PC-9 (cell line): ENCODE measurements around the gene SHISA9. TPM values are rescaled to one million over a fixed set of nuclear protein-coding genes. Genes with fewer than 3 reads are reported as not detected.

Experiments
- BruUV-seq: library from RNA; stranded (reverse); fragments of 400-500 nt; replicated peaks from 2 replicates; lab custom pipeline; 2021; lab: Mats Ljungman, UMichigan
- CTCF ChIA-PET: fragments of 300-600 bp; sonication (Branson Sonifier 250); formaldehyde crosslinking; loops from one replicate; lab custom pipeline; 2022; ENCODE audit warnings: antibody characterized with exemption; lab: Charles Lee
- POLR2A ChIA-PET: fragments of 300-600 bp; sonication (Branson Sonifier 250); formaldehyde crosslinking; loops from one replicate; lab custom pipeline; 2022; ENCODE audit warnings: antibody characterized with exemption; ENCODE audit not compliant: unreplicated experiment; lab: Charles Lee
- DNase-seq, 2 experiments: peaks; one replicate each; pipeline versions ENCODE4 v3.0.0 to v3.0.0-alpha.2; 2015 to 2022; ENCODE audit warnings: mixed read lengths in 1 of 2
- H2AFZ ChIP-seq: fragments of 200-600 bp; sonication (generic); 2 replicates; pipeline ENCODE4 v1.8.1; 2017; ENCODE audit warnings: antibody characterized with exemption
- H3F3A ChIP-seq: fragments of 200-600 bp; sonication (generic); 2 replicates; pipeline ENCODE4 v1.8.1; 2017; ENCODE audit warnings: antibody characterized with exemption, mild to moderate bottlenecking, low read depth; ENCODE audit not compliant: insufficient read depth
- H3K27ac ChIP-seq: fragments of 200-600 bp; sonication (generic); 2 replicates; pipeline ENCODE4 v1.6.1; 2016; ENCODE audit warnings: mixed run types
- H3K27me3 ChIP-seq: fragments of 200-600 bp; sonication (generic); 2 replicates; pipeline ENCODE4 v1.6.1; 2016; ENCODE audit warnings: low read depth, mixed run types; ENCODE audit not compliant: insufficient read depth
- H3K36me3 ChIP-seq: fragments of 200-600 bp; sonication (generic); 2 replicates; pipeline ENCODE4 v1.6.1; 2016; ENCODE audit warnings: low read depth, mixed run types
- H3K4me1 ChIP-seq: fragments of 200-600 bp; sonication (generic); replicated peaks from 2 replicates; pipeline ENCODE4 v1.6.1; 2016; ENCODE audit warnings: mixed run types; ENCODE audit not compliant: insufficient read depth
- H3K4me2 ChIP-seq: fragments of 200-600 bp; sonication (generic); 2 replicates; pipeline ENCODE4 v1.6.1; 2017; ENCODE audit warnings: mixed run types
- H3K4me3 ChIP-seq: fragments of 200-600 bp; sonication (generic); 2 replicates; pipeline ENCODE4 v1.6.1; 2016; ENCODE audit warnings: mixed run types
- H3K79me2 ChIP-seq: fragments of 200-600 bp; sonication (generic); 2 replicates; pipeline ENCODE4 v1.6.1; 2017; ENCODE audit warnings: low read depth, mixed run types
- H3K9me2 ChIP-seq: fragments of 200-600 bp; sonication (generic); 2 replicates; pipeline ENCODE4 v1.8.1; 2017; ENCODE audit warnings: mild to moderate bottlenecking; ENCODE audit not compliant: insufficient read depth
- H3K9me3 ChIP-seq: fragments of 200-600 bp; sonication (generic); 2 replicates; pipeline ENCODE4 v1.8.1; 2016; ENCODE audit warnings: low read depth; ENCODE audit not compliant: insufficient read depth
- H4K20me1 ChIP-seq: fragments of 200-600 bp; sonication (generic); 2 replicates; pipeline ENCODE4 v1.8.1; 2017; ENCODE audit not compliant: insufficient read depth
- EZH2 ChIP-seq: fragments of 200-600 bp; sonication (generic); IDR thresholded peaks from 2 replicates; pipeline ENCODE4 v1.8.0; 2017; ENCODE audit warnings: antibody characterized with exemption, low read depth
- intact Hi-C: fragments of 100-400 bp; cut with micrococcal nuclease; formaldehyde crosslinking; loops from one replicate; pipeline ENCODE4 v1.10.0; 2022; ENCODE audit not compliant: unreplicated experiment
- total RNA-seq: library from RNA; stranded (reverse); gene quantifications from 2 replicates; pipeline ENCODE4 v1.2.3, GENCODE V29; 2021
- TF ChIP-seq, protein P1 (sequence below): fragments of 200-600 bp; sonication (generic); conservative IDR thresholded peaks from 2 replicates; pipeline ENCODE4 v1.6.1; 2017; ENCODE audit warnings: mixed run types, antibody characterized with exemption, mild to moderate bottlenecking, moderate library complexity

SHISA9 gene
- total RNA-seq, 1 experiment from 2014 or later = 80.5 TPM

DNA sequence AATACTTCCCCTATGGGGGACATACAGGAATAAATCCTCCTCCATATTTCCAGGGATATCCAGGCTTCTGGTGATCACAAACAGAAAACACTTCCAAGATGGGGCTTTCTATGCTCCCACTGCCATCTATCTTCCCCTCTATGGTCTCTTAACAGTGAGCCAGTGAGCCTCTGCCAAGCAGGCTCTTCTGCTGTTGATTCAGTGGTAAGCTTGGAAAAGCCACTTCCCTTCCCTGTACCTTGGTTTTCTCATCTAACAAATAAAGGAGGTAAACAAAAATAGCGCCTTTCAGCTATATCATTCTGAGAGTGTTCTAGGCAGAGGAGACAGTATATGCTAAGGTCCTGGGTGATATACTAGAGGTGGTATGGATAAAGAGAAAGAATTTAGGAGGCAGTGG lies 368.0 kb downstream of the SHISA9 start:
- H3F3A ChIP-seq = no peaks in the 10 kb centered on the region
- TF ChIP-seq EZH2 = no peak
- TF ChIP-seq, protein P1, sequence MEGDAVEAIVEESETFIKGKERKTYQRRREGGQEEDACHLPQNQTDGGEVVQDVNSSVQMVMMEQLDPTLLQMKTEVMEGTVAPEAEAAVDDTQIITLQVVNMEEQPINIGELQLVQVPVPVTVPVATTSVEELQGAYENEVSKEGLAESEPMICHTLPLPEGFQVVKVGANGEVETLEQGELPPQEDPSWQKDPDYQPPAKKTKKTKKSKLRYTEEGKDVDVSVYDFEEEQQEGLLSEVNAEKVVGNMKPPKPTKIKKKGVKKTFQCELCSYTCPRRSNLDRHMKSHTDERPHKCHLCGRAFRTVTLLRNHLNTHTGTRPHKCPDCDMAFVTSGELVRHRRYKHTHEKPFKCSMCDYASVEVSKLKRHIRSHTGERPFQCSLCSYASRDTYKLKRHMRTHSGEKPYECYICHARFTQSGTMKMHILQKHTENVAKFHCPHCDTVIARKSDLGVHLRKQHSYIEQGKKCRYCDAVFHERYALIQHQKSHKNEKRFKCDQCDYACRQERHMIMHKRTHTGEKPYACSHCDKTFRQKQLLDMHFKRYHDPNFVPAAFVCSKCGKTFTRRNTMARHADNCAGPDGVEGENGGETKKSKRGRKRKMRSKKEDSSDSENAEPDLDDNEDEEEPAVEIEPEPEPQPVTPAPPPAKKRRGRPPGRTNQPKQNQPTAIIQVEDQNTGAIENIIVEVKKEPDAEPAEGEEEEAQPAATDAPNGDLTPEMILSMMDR = no peak
- no peak overlapping the region for H3K4me2 ChIP-seq
- H4K20me1 ChIP-seq = no peaks in the 10 kb centered on the region; the same call in 1 of the 2 replicates
- no TSS peak for BruUV-seq
- DNase-seq = no peak
- no peaks in the 10 kb centered on the region for H3K4me1 ChIP-seq
- POLR2A ChIA-PET = no interaction called here
- H3K9me2 ChIP-seq = peaks cover 3% of the 10 kb centered on the region; the same call in 1 of the 2 replicates
- no peaks in the 10 kb centered on the region for H3K36me3 ChIP-seq
- no peaks in the 10 kb centered on the region for H3K27me3 ChIP-seq
- no peaks in the 10 kb centered on the region for H3K79me2 ChIP-seq
- intact Hi-C loops = no loop called here
- CTCF ChIA-PET = no interaction called here
- H3K9me3 ChIP-seq = no peaks in the 10 kb centered on the region
- H3K4me3 ChIP-seq = no peak overlapping the region
- no peak overlapping the region for H2AFZ ChIP-seq
- H3K27ac ChIP-seq = no peak overlapping the region

DNA sequence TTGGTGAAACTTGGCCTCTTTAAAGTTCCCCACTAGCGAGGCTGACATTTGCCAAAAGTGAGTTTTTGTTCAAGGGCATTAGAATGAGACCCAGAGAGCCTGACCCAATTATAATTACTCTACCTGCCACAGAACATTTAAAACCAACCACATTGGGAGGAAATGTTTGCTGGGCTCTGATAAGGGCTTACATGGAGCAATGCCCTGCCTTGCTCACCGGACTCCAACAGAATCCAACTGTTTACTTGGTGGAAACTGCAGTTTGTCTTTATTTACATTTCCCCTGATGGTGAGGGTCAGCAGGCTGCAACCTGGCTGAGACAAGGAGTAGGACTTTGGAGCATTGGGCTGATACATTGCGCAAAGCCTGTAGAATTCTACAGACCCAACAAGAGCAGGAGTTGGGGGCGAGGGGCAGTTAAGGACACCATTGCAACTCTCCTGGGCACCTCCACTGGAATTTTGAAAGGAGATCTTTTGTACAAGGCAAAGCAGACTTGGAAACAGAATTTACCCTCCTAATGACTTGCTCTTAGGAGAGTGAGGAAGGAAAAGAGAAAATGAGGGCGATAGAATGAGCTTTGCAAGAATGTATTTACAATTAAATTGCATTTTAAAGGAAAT lies 368.6 kb downstream of the SHISA9 start:
- no peaks in the 10 kb centered on the region for H3K36me3 ChIP-seq
- no peak overlapping the region for H3K4me3 ChIP-seq
- ChIA-PET CTCF (no interaction called here), POLR2A (interaction anchor here (0.6 kb wide), 1 partner anchor 138 kb away, joined by 3 read pairs; no protein-coding TSS in a partner anchor)
- peaks cover 3% of the 10 kb centered on the region; the same call in 1 of the 2 replicates for H3K9me2 ChIP-seq
- no peak for TF ChIP-seq EZH2
- TF ChIP-seq, protein P1 = no peak
- no peak overlapping the region for H3K27ac ChIP-seq
- no peaks in the 10 kb centered on the region; the same call in 1 of the 2 replicates for H4K20me1 ChIP-seq
- no peaks in the 10 kb centered on the region for H3K9me3 ChIP-seq
- H3K27me3 ChIP-seq = no peaks in the 10 kb centered on the region
- intact Hi-C loops = no loop called here
- no TSS peak for BruUV-seq
- H2AFZ ChIP-seq = no peak overlapping the region
- H3K4me1 ChIP-seq = no peaks in the 10 kb centered on the region
- H3F3A ChIP-seq = no peaks in the 10 kb centered on the region
- H3K79me2 ChIP-seq = no peaks in the 10 kb centered on the region
- H3K4me2 ChIP-seq = no peak overlapping the region
- DNase-seq = no peak

DNA sequence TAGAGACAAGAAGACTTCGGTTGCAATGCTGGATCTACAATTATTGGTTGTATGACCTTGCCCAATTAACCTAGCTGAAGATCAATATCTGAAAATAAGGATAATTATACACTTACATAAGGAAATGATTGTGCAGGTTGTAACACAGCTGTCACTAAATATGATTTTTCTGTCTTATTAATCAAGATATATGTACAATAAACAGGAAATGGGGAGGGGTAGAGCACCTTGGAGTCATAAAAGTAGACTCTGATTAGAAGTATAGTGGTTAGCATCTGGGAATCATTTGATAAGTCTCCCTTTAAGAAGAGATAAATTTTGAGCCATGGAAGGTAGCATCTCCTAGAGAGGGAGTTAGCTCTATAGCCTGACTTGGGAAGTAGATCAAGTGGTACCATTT lies 369.2 kb downstream of the SHISA9 start:
- no peak overlapping the region for H2AFZ ChIP-seq
- intact Hi-C loops = no loop called here
- no peaks in the 10 kb centered on the region for H3K36me3 ChIP-seq
- H3K4me1 ChIP-seq = no peaks in the 10 kb centered on the region
- H3K9me3 ChIP-seq = no peaks in the 10 kb centered on the region
- CTCF ChIA-PET = interaction anchor here (0.6 kb wide), 1 partner anchor 373 kb away, joined by 3 read pairs; no protein-coding TSS in a partner anchor
- no peak overlapping the region for H3K4me2 ChIP-seq
- no peak overlapping the region for H3K27ac ChIP-seq
- H4K20me1 ChIP-seq = no peaks in the 10 kb centered on the region; the same call in 1 of the 2 replicates
- POLR2A ChIA-PET = interaction anchor here (0.6 kb wide), 1 partner anchor 138 kb away, joined by 3 read pairs; no protein-coding TSS in a partner anchor
- BruUV-seq = no TSS peak
- peaks cover 3% of the 10 kb centered on the region; the same call in 1 of the 2 replicates for H3K9me2 ChIP-seq
- H3K4me3 ChIP-seq = no peak overlapping the region
- H3F3A ChIP-seq = no peaks in the 10 kb centered on the region
- no peaks in the 10 kb centered on the region for H3K27me3 ChIP-seq
- TF ChIP-seq, protein P1 = no peak
- TF ChIP-seq EZH2 = no peak
- H3K79me2 ChIP-seq = no peaks in the 10 kb centered on the region
- DNase-seq = no peak
